Neural cell (in vitro differentiated cells): Measurements from ENCODE around the gene FASTK. TPM values are rescaled to one million over a fixed set of nuclear protein-coding genes. Genes with fewer than 3 reads are reported as not detected.

Source experiments
- H2AFZ ChIP-seq: fragments of 200-600, 300-800 bp; sonication (generic), shearing (Covaris generic); 2 replicates; pipeline ENCODE4 v1.6.0; 2014; ENCODE audit warnings: low read depth, mild to moderate bottlenecking, antibody characterized with exemption, low read length, moderate library complexity
- H3F3A ChIP-seq: fragments of 200-600 bp; shearing (Covaris generic); 2 replicates; pipeline ENCODE4 v1.6.1; 2016; ENCODE audit warnings: mild to moderate bottlenecking, moderate library complexity, mixed read lengths, antibody characterized with exemption, low read length; ENCODE audit not compliant: insufficient read depth, poor library complexity, severe bottlenecking
- H3K27ac ChIP-seq: fragments of 200-600, 300-800 bp; sonication (generic), shearing (Covaris generic); 2 replicates; pipeline ENCODE4 v1.5.1; 2014; ENCODE audit warnings: mild to moderate bottlenecking, low read length, moderate library complexity
- H3K27me3 ChIP-seq: fragments of 300-800, 200-600 bp; sonication (generic), shearing (Covaris generic); 2 replicates; pipeline ENCODE4 v1.6.0; 2014; ENCODE audit warnings: mild to moderate bottlenecking, low read depth, low read length, moderate library complexity; ENCODE audit not compliant: insufficient read depth
- H3K36me3 ChIP-seq: fragments of 300-800, 200-600 bp; sonication (generic), shearing (Covaris generic); 2 replicates; pipeline ENCODE4 v1.5.1; 2014; ENCODE audit warnings: mild to moderate bottlenecking, antibody characterized with exemption, low read length, moderate library complexity; ENCODE audit not compliant: insufficient read depth
- H3K4me2 ChIP-seq: fragments of 300-800, 200-600 bp; sonication (generic), shearing (Covaris generic); 2 replicates; pipeline ENCODE4 v1.6.0; 2014; ENCODE audit warnings: mild to moderate bottlenecking, low read length
- H3K4me3 ChIP-seq: fragments of 300-800, 200-600 bp; sonication (generic), shearing (Covaris generic); 2 replicates; pipeline ENCODE4 v1.5.1; 2014; ENCODE audit warnings: mild to moderate bottlenecking, low read length, moderate library complexity
- H3K79me2 ChIP-seq: fragments of 200-600 bp; shearing (Covaris generic); replicated peaks from 2 replicates; pipeline ENCODE4 v1.6.0; 2014; ENCODE audit warnings: mild to moderate bottlenecking, low read length, moderate library complexity; ENCODE audit not compliant: insufficient read depth
- H3K9ac ChIP-seq: fragments of 300-800, 200-600 bp; sonication (generic), shearing (Covaris generic); 2 replicates; pipeline ENCODE4 v1.6.1; 2016; ENCODE audit warnings: mild to moderate bottlenecking, low read length, mixed read lengths
- H3K9me2 ChIP-seq: fragments of 200-600 bp; shearing (Covaris generic); 2 replicates; pipeline ENCODE4 v1.6.1; 2016; ENCODE audit warnings: mild to moderate bottlenecking, low read length, mixed read lengths; ENCODE audit not compliant: insufficient read depth
- H3K9me3 ChIP-seq: fragments of 200-600, 300-800 bp; sonication (generic), shearing (Covaris generic); 2 replicates; pipeline ENCODE4 v1.6.1; 2016; ENCODE audit warnings: mild to moderate bottlenecking, mixed run types, low read length, moderate library complexity, mixed read lengths
- H4K20me1 ChIP-seq: fragments of 200-600 bp; shearing (Covaris generic); 2 replicates; pipeline ENCODE4 v1.6.1; 2016; ENCODE audit warnings: mild to moderate bottlenecking, mixed run types; ENCODE audit not compliant: insufficient read depth
- CTCF ChIP-seq: fragments of 450-650 bp; IDR thresholded peaks from 2 replicates; pipeline ENCODE4 v1.5.1; 2014; ENCODE audit warnings: antibody characterized with exemption, mild to moderate bottlenecking, moderate library complexity; ENCODE audit not compliant: poor library complexity, severe bottlenecking
- EP300 ChIP-seq: fragments of 450-650 bp; conservative IDR thresholded peaks from 2 replicates; pipeline ENCODE4 v1.6.1; 2014; ENCODE audit warnings: antibody characterized with exemption, mild to moderate bottlenecking, moderate library complexity; ENCODE audit not compliant: poor library complexity, severe bottlenecking
- EZH2 ChIP-seq: fragments of 200-600, 300-800 bp; shearing (Covaris generic), sonication (generic); IDR thresholded peaks from 2 replicates; pipeline ENCODE4 v1.6.1; 2014; ENCODE audit warnings: antibody characterized with exemption, low read length, borderline replicate concordance, mild to moderate bottlenecking; ENCODE audit not compliant: insufficient read depth, poor library complexity, severe bottlenecking
- MXI1 ChIP-seq: fragments of 450-650 bp; conservative IDR thresholded peaks from 2 replicates; pipeline ENCODE4 v1.6.1; 2014; ENCODE audit warnings: antibody characterized with exemption, mild to moderate bottlenecking; ENCODE audit not compliant: poor library complexity, severe bottlenecking
- POLR2AphosphoS5 ChIP-seq: IDR thresholded peaks from 2 replicates; pipeline ENCODE4 v1.6.1; 2012
- RAD21 ChIP-seq: fragments of 450-650 bp; conservative IDR thresholded peaks from 2 replicates; pipeline ENCODE4 v1.6.1; 2014; ENCODE audit warnings: antibody characterized with exemption, mild to moderate bottlenecking, moderate library complexity
- REST ChIP-seq: IDR thresholded peaks from 2 replicates; pipeline ENCODE4 v1.6.1; 2012; ENCODE audit warnings: borderline replicate concordance
- SMC3 ChIP-seq: fragments of 450-650 bp; conservative IDR thresholded peaks from 2 replicates; pipeline ENCODE4 v1.6.1; 2014; ENCODE audit warnings: antibody characterized with exemption, mild to moderate bottlenecking, moderate library complexity; ENCODE audit not compliant: poor library complexity
- TAF1 ChIP-seq: IDR thresholded peaks from 2 replicates; pipeline ENCODE4 v1.6.1; 2012; ENCODE audit warnings: low read depth
- polyA plus RNA-seq: library from polyadenylated mRNA; depleted of rRNA; stranded (reverse); fragments of >200 nt; gene quantifications from 2 replicates; pipeline ENCODE4 v1.2.3, GENCODE V29; 2014

The FASTK gene
- polyA plus RNA-seq, 1 donor from 2014 or later = 147 TPM

- Histone ChIP-seq H3F3A (no peaks in the 10 kb centered on the region), H3K27me3 (peaks cover 23% of the 10 kb centered on the region), H3K4me2 (no peak overlapping the region), H3K9ac (no peak overlapping the region), H2AFZ (no peak overlapping the region), H3K4me3 (no peak overlapping the region), H3K36me3 (no peaks in the 10 kb centered on the region), H3K9me3 (no peaks in the 10 kb centered on the region), H3K27ac (no peak overlapping the region), H3K79me2 (peaks cover 21% of the 10 kb centered on the region), H4K20me1 (peaks cover 56% of the 10 kb centered on the region), H3K9me2 (no peaks in the 10 kb centered on the region)
- no peak for TF ChIP-seq EP300
These were observed 33.8 kb upstream of the FASTK start for GRCh38 chr7:151114151-151115090.

- no peak overlapping the region for H3K9ac ChIP-seq
- no peaks in the 10 kb centered on the region for H3K9me2 ChIP-seq
- H3K36me3 ChIP-seq = no peaks in the 10 kb centered on the region
- H3K79me2 ChIP-seq = peaks cover 21% of the 10 kb centered on the region
- H3K27ac ChIP-seq = no peak overlapping the region
- no peak overlapping the region for H3K4me3 ChIP-seq
- no peak overlapping the region for H2AFZ ChIP-seq
- TF ChIP-seq POLR2AphosphoS5 = no peak
- no peak for TF ChIP-seq CTCF
- TF ChIP-seq EP300 = no peak
- TF ChIP-seq SMC3 = no peak
- no peak for TF ChIP-seq TAF1
- no peak for TF ChIP-seq EZH2
- TF ChIP-seq RAD21 = no peak
- no peak for TF ChIP-seq REST
- TF ChIP-seq MXI1 = no peak
- H3F3A ChIP-seq = no peaks in the 10 kb centered on the region
- H3K9me3 ChIP-seq = no peaks in the 10 kb centered on the region
- peaks cover 56% of the 10 kb centered on the region for H4K20me1 ChIP-seq
- H3K27me3 ChIP-seq = peaks cover 23% of the 10 kb centered on the region
- H3K4me2 ChIP-seq = no peak overlapping the region
These were observed 32.9 kb upstream of the FASTK start for GRCh38 chr7:151113344-151114150.
